SU-DHL-6 (cell line): ENCODE data around the gene RO60.

Experiments
- H2AFZ ChIP-seq: fragments of 200-600 bp; sonication (generic); 2 replicates; pipeline ENCODE4 v1.6.1; 2014; ENCODE audit warnings: low read depth, mild to moderate bottlenecking, moderate library complexity, mixed read lengths, antibody characterized with exemption, low read length; ENCODE audit not compliant: severe bottlenecking
- H3F3A ChIP-seq: fragments of 200-600 bp; shearing (Covaris generic); 2 replicates; pipeline ENCODE4 v1.6.0; 2016; ENCODE audit warnings: antibody characterized with exemption, mild to moderate bottlenecking; ENCODE audit not compliant: insufficient read depth
- H3K27ac ChIP-seq: fragments of 200-600 bp; sonication (generic); 2 replicates; pipeline ENCODE4 v1.5.1; 2016; ENCODE audit warnings: low read depth, mild to moderate bottlenecking, low read length, moderate library complexity, mixed read lengths
- H3K27me3 ChIP-seq: fragments of 200-600 bp; sonication (generic), shearing (Covaris generic); 2 replicates; pipeline ENCODE4 v1.6.0; 2014; ENCODE audit warnings: mild to moderate bottlenecking, low read length
- H3K36me3 ChIP-seq: fragments of 200-600 bp; sonication (generic); 2 replicates; pipeline ENCODE4 v1.6.1; 2014; ENCODE audit warnings: mild to moderate bottlenecking, low read length, mixed read lengths
- H3K4me2 ChIP-seq: fragments of 300-600, 200-600 bp; shearing (Covaris generic), sonication (generic); 2 replicates; pipeline ENCODE4 v1.6.0; 2014; ENCODE audit warnings: low read length, low read depth, mild to moderate bottlenecking; ENCODE audit not compliant: poor library complexity, severe bottlenecking
- H3K4me3 ChIP-seq: fragments of 200-600 bp; sonication (generic); 2 replicates; pipeline ENCODE4 v1.5.1; 2014; ENCODE audit warnings: antibody characterized with exemption, low read length, mild to moderate bottlenecking, mixed read lengths; ENCODE audit not compliant: insufficient read depth, poor library complexity, severe bottlenecking
- H3K79me2 ChIP-seq: fragments of 200-600 bp; sonication (generic); 2 replicates; pipeline ENCODE4 v1.6.1; 2014; ENCODE audit warnings: mild to moderate bottlenecking, low read length, moderate library complexity; ENCODE audit not compliant: insufficient read depth
- H3K9ac ChIP-seq: fragments of 200-600 bp; sonication (generic); 2 replicates; pipeline ENCODE4 v1.7.0; 2014; ENCODE audit warnings: mild to moderate bottlenecking, low read length
- H3K9me2 ChIP-seq: fragments of 200-600 bp; sonication (generic); replicated peaks from 2 replicates; pipeline ENCODE4 v1.6.1; 2014; ENCODE audit warnings: low read length; ENCODE audit not compliant: insufficient read depth
- H3K9me3 ChIP-seq: fragments of 200-600 bp; sonication (generic); 2 replicates; pipeline ENCODE4 v1.6.1; 2014; ENCODE audit warnings: low read length, mixed read lengths; ENCODE audit not compliant: insufficient read depth
- H4K20me1 ChIP-seq: fragments of 200-600 bp; sonication (generic); 2 replicates; pipeline ENCODE4 v1.6.1; 2014; ENCODE audit warnings: low read depth, mild to moderate bottlenecking, antibody characterized with exemption, low read length, moderate library complexity, mixed read lengths
- CTCF ChIP-seq: fragments of 200-600 bp; sonication (generic); IDR thresholded peaks from one replicate; pipeline ENCODE4 v1.5.1; 2017; ENCODE audit warnings: antibody characterized with exemption, mild to moderate bottlenecking, low read length, moderate library complexity; ENCODE audit not compliant: insufficient read depth, poor library complexity, severe bottlenecking
- EZH2phosphoT487 ChIP-seq: fragments of 200-600 bp; sonication (generic), shearing (Covaris generic); conservative IDR thresholded peaks from 2 replicates; pipeline ENCODE4 v1.6.1; 2018; ENCODE audit warnings: mild to moderate bottlenecking, antibody characterized with exemption, low read length, moderate library complexity, mixed read lengths

RO60 gene

DNA sequence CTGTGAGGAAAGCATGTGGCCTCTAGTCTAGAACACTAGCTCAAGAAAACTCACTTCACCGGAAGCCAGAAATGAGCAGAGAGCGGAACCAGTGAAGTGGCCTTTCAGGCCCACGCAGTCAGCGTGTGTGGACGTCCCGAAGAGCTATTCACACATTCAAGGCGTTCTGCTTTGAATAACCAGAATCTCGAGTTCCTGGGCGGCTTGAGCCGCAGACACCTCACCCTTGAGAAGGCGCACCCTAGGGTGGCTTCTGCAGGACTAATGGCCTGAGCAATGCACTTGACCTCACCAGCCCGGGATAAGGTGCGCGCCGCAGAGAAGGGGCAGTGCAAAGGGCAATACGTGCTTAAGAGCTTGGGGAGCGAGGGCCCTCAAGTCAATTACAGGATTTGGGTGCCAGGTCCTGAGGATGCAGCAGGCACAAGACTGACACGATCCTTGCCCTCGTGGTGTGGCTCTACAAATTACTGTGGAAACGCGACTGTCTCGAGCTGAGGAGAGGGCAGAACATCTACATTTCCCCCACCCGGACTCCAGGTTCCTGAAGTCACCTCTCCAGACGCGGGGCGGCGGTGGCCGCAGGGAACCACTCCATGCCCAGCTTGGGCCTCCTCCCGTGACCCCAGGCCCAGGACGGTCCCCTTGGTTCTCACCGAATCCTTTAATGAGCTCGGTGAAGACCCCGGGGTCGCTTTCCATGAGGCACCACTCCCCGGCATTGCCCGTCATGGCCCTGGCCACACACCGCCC is 707 bp upstream of the RO60 start:
- Histone ChIP-seq H3K4me2 (peak overlapping the region; percentile 84), H3F3A (peaks cover 19% of the 10 kb centered on the region), H4K20me1 (0 out of 2 replicates have a peak, but pooled peaks cover 4% of the 10 kb centered on the region), H3K27ac (peak overlapping the region; percentile 77), H2AFZ (no peak overlapping the region), H3K79me2 (peaks cover 98% of the 10 kb centered on the region), H3K27me3 (no peaks in the 10 kb centered on the region), H3K4me3 (peak overlapping the region; percentile 81), H3K9ac (peak overlapping the region; percentile 92), H3K9me3 (no peaks in the 10 kb centered on the region), H3K9me2 (no peaks in the 10 kb centered on the region), H3K36me3 (peaks cover 24% of the 10 kb centered on the region)
- TF ChIP-seq CTCF = no peak
- no peak for TF ChIP-seq EZH2phosphoT487

GRCh38 chr1:193060115-193060403 is 647 bp downstream of the RO60 start:
- TF ChIP-seq EZH2phosphoT487 = no peak
- no peak for TF ChIP-seq CTCF
- H4K20me1 ChIP-seq = 0 out of 2 replicates have a peak, but pooled peaks cover 8% of the 10 kb centered on the region
- H3K9me3 ChIP-seq = no peaks in the 10 kb centered on the region
- H3K4me2 ChIP-seq = peak overlapping the region; percentile 100
- peak overlapping the region; percentile 92 for H3K9ac ChIP-seq
- H3K9me2 ChIP-seq = no peaks in the 10 kb centered on the region
- H3F3A ChIP-seq = peaks cover 22% of the 10 kb centered on the region
- H3K27me3 ChIP-seq = no peaks in the 10 kb centered on the region
- H3K79me2 ChIP-seq = peaks cover 96% of the 10 kb centered on the region
- peak overlapping the region; percentile 81 for H3K4me3 ChIP-seq
- peak overlapping the region; percentile 77 for H3K27ac ChIP-seq
- peaks cover 24% of the 10 kb centered on the region for H3K36me3 ChIP-seq
- peak overlapping the region; percentile 78 for H2AFZ ChIP-seq

- Histone ChIP-seq H3K9ac (peak overlapping the region; percentile 92), H3K27ac (no peak overlapping the region), H3K36me3 (peaks cover 23% of the 10 kb centered on the region), H3F3A (peaks cover 22% of the 10 kb centered on the region), H3K4me3 (peak overlapping the region; percentile 81), H2AFZ (no peak overlapping the region), H3K4me2 (peak overlapping the region; percentile 100), H3K79me2 (peaks cover 96% of the 10 kb centered on the region), H4K20me1 (0 out of 2 replicates have a peak, but pooled peaks cover 8% of the 10 kb centered on the region), H3K9me2 (no peaks in the 10 kb centered on the region), H3K27me3 (no peaks in the 10 kb centered on the region), H3K9me3 (no peaks in the 10 kb centered on the region)
- TF ChIP-seq CTCF (no peak), EZH2phosphoT487 (no peak)
These were observed 994 bp downstream of the RO60 start for GRCh38 chr1:193060406-193060805.
